BJ (cell line): ENCODE measurements around the gene MLPH. TPM values are rescaled to one million over a fixed set of nuclear protein-coding genes. Genes with fewer than 3 reads are reported as not detected.
"Not testable (repeated sequence)": the region's sequence is repeated elsewhere in the genome, so short reads cannot be mapped to it uniquely, and the experiment has no call there.

ENCODE experiments used
- CTCF ChIA-PET: fragments of 350-600 bp; formaldehyde crosslinking; extraction: SDS; loops from one replicate; lab custom pipeline; 2021; ENCODE audit warnings: antibody characterized with exemption, inconsistent platforms; lab: Yijun Ruan, JAX
- POLR2A ChIA-PET: fragments of 300-600 bp; sonication (Branson Sonifier 250); formaldehyde crosslinking; extraction: SDS; loops from one replicate; lab custom pipeline; 2021; ENCODE audit warnings: antibody characterized with exemption; lab: Charles Lee
- DNase-seq: peaks from one replicate; pipeline ENCODE4 v3.0.0-alpha.2; 2011; ENCODE audit warnings: low read depth
- H3K27me3 ChIP-seq: 2 replicates; pipeline ENCODE4 v1.6.0; 2011; ENCODE audit warnings: low read length; ENCODE audit not compliant: control insufficient read depth, insufficient read depth
- H3K36me3 ChIP-seq: 2 replicates; pipeline ENCODE4 v1.5.1; 2011; ENCODE audit warnings: low read length; ENCODE audit not compliant: control insufficient read depth, insufficient read depth
- H3K4me3 ChIP-seq: 2 replicates; pipeline ENCODE4 v1.5.1; 2011; ENCODE audit warnings: low read depth, mild to moderate bottlenecking, control low read depth, low read length
- CTCF ChIP-seq: IDR thresholded peaks from 2 replicates; pipeline ENCODE4 v1.5.1; 2011; ENCODE audit warnings: low read depth, mild to moderate bottlenecking, control low read depth, inconsistent platforms, low read length, moderate library complexity; ENCODE audit not compliant: insufficient read depth
- polyA plus RNA-seq: library from polyadenylated mRNA; depleted of rRNA; stranded (reverse); fragments of >200 nt; gene quantifications from 2 replicates; pipeline ENCODE4 v1.2.3, GENCODE V29; 2011

Gene MLPH
- polyA plus RNA-seq, 1 experiment: 18.5 TPM

- POLR2A ChIA-PET: no interaction called here
These were observed 106.0 kb downstream of the MLPH start for GRCh38 chr2:237593036-237593435.

GRCh38 chr2:237593596-237594320, 106.7 kb downstream of the MLPH start:
- no peaks in the 10 kb centered on the region for H3K27me3 ChIP-seq
- TF ChIP-seq CTCF: no peak
- no peak overlapping the region for H3K4me3 ChIP-seq
- ChIA-PET CTCF (interaction anchor here (1.1 to 1.2 kb wide), 2 partner anchors 82 to 190 kb away, joined by 3 read pairs; no protein-coding TSS in a partner anchor), POLR2A (no interaction called here)
- no peak for DNase-seq
- H3K36me3 ChIP-seq: no peaks in the 10 kb centered on the region

More at GRCh38 chr2:237593036-237593435, 106.0 kb downstream of the MLPH start:
- no peaks in the 10 kb centered on the region for H3K27me3 ChIP-seq
- no peak overlapping the region for H3K4me3 ChIP-seq
- CTCF ChIA-PET: interaction anchor here (0.6 to 1.7 kb wide), 3 partner anchors 12 to 82 kb away, joined by 3 to 5 read pairs (median 3); no protein-coding TSS in a partner anchor
- no peak for TF ChIP-seq CTCF
- DNase-seq: no peak
- H3K36me3 ChIP-seq: no peaks in the 10 kb centered on the region

GRCh38 chr2:237594514-237594871, 107.4 kb downstream of the MLPH start:
- no peaks in the 10 kb centered on the region for H3K27me3 ChIP-seq
- CTCF ChIA-PET: interaction anchor here (1.1 kb wide), 1 partner anchor 191 kb away, joined by 3 read pairs; no protein-coding TSS in a partner anchor
- POLR2A ChIA-PET: no interaction called here
- no peaks in the 10 kb centered on the region for H3K36me3 ChIP-seq
- no peak for DNase-seq
- no peak for TF ChIP-seq CTCF
- H3K4me3 ChIP-seq: no peak overlapping the region

GRCh38 chr2:237595829-237596519, 108.9 kb downstream of the MLPH start:
- DNase-seq, H3K36me3 ChIP-seq, H3K27me3 ChIP-seq, H3K4me3 ChIP-seq, POLR2A ChIA-PET: not testable (repeated sequence)
- CTCF ChIA-PET: interaction anchor here (1.8 kb wide), 1 partner anchor 149 kb away, joined by 8 read pairs; no protein-coding TSS in a partner anchor

GRCh38 chr2:237596520-237597195, 109.6 kb downstream of the MLPH start:
- no peak for DNase-seq
- POLR2A ChIA-PET: no interaction called here
- H3K27me3 ChIP-seq: no peaks in the 10 kb centered on the region
- CTCF ChIA-PET: interaction anchor here (1.8 kb wide), 1 partner anchor 148 kb away, joined by 8 read pairs; no protein-coding TSS in a partner anchor
- TF ChIP-seq CTCF: no peak
- H3K36me3 ChIP-seq: no peaks in the 10 kb centered on the region
- H3K4me3 ChIP-seq: no peak overlapping the region
